ENCODE results near the gene DOC2A. TPM values are rescaled to one million over a fixed set of nuclear protein-coding genes. Genes with fewer than 3 reads are reported as not detected.

The DOC2A gene
- total and polyA plus RNA-seq, 10 of the 15 experiments (the other 5 are each of a cell fraction or from before 2014, with no cell fraction given): 0.06 to 0.17 (median 0.12) TPM; not detected in 6

DNA sequence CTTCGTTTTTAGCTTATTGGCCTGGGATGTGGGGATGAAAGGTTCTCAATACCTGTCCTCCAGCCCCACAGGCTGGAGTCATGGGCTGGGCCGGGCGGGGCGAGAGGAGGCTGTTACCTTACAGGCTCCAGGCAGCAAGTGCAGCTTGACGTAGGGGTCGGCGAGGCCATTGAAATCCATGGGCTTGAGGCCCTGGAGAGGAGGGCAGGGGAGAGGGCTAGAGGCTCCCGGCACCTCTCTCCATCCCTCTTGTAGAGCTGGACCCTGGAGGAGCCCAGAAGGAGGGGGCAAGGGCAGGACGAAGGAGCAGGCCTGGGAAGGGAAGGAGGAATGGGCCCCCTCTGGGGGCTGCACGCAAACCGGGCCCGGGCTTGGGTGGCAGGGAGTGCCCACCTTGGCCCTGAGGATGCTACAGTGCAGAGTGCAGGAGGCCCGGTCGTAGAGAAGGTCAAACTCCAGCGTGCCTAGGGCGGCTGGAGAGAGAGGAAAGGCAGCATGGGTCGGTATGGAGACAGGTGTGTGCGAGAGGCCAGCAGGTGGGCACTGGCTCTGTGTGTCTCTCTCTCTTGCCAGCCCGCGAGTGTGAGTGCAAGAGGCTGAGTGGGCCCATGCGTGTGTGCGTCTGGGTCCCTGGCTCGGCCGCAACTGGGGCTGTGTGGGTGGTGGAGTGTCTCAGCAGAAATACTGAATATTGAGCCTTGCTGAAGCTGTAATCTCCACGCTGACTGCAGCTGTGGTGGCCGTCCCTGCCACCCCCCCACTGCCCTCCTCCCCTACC is 1.6 kb downstream of the DOC2A start (continued):
- no peak for TF ChIP-seq ZNF207 (IDR thresholded peaks at IDR 0.05; ENCODE audit: borderline replicate concordance)
- no peak for TF ChIP-seq TCF3 (IDR thresholded peaks at IDR 0.05; ENCODE audit: borderline replicate concordance, insufficient read depth, low read depth, low read length)

DNA sequence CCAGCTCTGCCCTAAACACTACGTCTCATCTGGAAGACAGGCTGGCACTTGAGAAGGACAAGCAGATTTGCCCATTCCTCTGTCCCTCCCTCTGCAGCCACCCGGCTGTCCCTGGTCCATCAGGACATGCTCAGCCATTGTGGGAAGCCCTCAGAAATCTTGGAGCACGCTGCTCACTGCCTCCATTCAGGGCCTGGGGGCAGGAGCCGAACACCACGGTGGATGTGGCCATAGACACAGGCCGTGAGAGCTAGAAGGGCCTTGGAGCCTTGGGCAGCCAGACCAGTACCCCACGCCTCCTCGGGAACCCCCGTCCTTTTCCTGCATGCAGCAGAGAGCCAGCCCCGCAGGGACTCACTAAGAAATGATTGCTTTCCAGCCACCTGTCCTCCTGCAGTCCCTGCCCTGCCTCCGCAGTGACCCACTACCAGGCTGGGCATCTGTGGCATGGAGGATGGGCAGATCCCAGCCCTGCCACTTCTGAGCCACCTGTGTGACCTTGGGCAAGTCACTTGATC is 3.4 kb downstream of the DOC2A start:
- H3K27me3 ChIP-seq (replicated peaks in 1 of 2; ENCODE audit: control insufficient read depth in 2 of 2, insufficient read depth in 2 of 2, low read length in 1 of 2): peaks cover 3 to 7% of the 10 kb centered on the region in 2 experiments; a peak in 3 of 4 replicates
- FAIRE-seq (no peak), ATAC-seq (no peak), DNase-seq (ENCODE audit: low read depth, low spot score) (no peak)
- SMC1A ChIA-PET (ENCODE audit: uncharacterized antibody, unreplicated experiment): no interaction called here
- H2AFZ ChIP-seq (ENCODE audit: control insufficient read depth, low read depth, low read length): no peak overlapping the region
- RAD21 ChIA-PET (ENCODE audit: unreplicated experiment): no interaction called here
- H3K4me1 ChIP-seq (ENCODE audit: control insufficient read depth, insufficient read depth, low read length): no peaks in the 10 kb centered on the region
- intact Hi-C loops (cut with micrococcal nuclease; ENCODE audit: unreplicated experiment) (no loop called here), in situ Hi-C loops (cut with MboI) (loop anchor here (25.0 kb wide), 1 partner anchor 895 kb away; no protein-coding TSS in a partner anchor)
- no peak overlapping the region for H3K4me3 ChIP-seq
- no peaks in the 10 kb centered on the region for H3K79me2 ChIP-seq (ENCODE audit: control insufficient read depth, insufficient read depth, low read length)
- no peaks in the 10 kb centered on the region; a peak in 2 of 4 replicates for H3K36me3 ChIP-seq (ENCODE audit: control insufficient read depth in 2 of 2, insufficient read depth in 2 of 2, low read length in 1 of 2)
- no peak overlapping the region for H3K4me2 ChIP-seq (ENCODE audit: control insufficient read depth, insufficient read depth)
- TF ChIP-seq ZBED1 (IDR thresholded peaks at IDR 0.05; ENCODE audit: borderline replicate concordance) (no peak), PAX5 (IDR thresholded peaks at IDR 0.05; ENCODE audit: borderline replicate concordance, low read depth, low read length) (no peak), FOXK2 (IDR thresholded peaks at IDR 0.05) (no peak), SMARCA5 (IDR thresholded peaks at IDR 0.05) (no peak), BACH1 (IDR thresholded peaks at IDR 0.05; ENCODE audit: borderline replicate concordance) (no peak)
- TF ChIP-seq, protein P1, sequence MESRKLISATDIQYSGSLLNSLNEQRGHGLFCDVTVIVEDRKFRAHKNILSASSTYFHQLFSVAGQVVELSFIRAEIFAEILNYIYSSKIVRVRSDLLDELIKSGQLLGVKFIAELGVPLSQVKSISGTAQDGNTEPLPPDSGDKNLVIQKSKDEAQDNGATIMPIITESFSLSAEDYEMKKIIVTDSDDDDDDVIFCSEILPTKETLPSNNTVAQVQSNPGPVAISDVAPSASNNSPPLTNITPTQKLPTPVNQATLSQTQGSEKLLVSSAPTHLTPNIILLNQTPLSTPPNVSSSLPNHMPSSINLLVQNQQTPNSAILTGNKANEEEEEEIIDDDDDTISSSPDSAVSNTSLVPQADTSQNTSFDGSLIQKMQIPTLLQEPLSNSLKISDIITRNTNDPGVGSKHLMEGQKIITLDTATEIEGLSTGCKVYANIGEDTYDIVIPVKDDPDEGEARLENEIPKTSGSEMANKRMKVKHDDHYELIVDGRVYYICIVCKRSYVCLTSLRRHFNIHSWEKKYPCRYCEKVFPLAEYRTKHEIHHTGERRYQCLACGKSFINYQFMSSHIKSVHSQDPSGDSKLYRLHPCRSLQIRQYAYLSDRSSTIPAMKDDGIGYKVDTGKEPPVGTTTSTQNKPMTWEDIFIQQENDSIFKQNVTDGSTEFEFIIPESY (IDR thresholded peaks at IDR 0.05): no peak
- H3K9me3 ChIP-seq (replicated peaks; ENCODE audit: control insufficient read depth, insufficient read depth, low read length): no peaks in the 10 kb centered on the region
- H3K9ac ChIP-seq (ENCODE audit: control insufficient read depth, insufficient read depth, low read length): no peak overlapping the region
- 58% methylated on average over 11 of the region's 11 CpGs for WGBS (ENCODE audit: insufficient coverage, insufficient replicate concordance, low lambda C conversion rate, missing lambda C conversion rate)
- CTCF ChIA-PET: no interaction called here
- no peak overlapping the region for H3K27ac ChIP-seq (ENCODE audit: control insufficient read depth, insufficient read depth)
- POLR2A ChIA-PET: no interaction called here
- BruUV-seq (replicated peaks): no TSS peak
- H4K20me1 ChIP-seq (ENCODE audit: control insufficient read depth, insufficient read depth): no peaks in the 10 kb centered on the region

Data from GM12878 (cell line).